Endothelial cell of umbilical vein (primary cell): Measurements from ENCODE around the gene NRARP.

Source experiments
- CTCF ChIP-seq, 2 donors: IDR thresholded peaks; 1 replicate in 1 of 2; 2 replicates in 1 of 2; pipeline ENCODE4 v1.5.1; 2011; ENCODE audit warnings: low read length in 2 of 2, mild to moderate bottlenecking in 2 of 2, moderate library complexity in 2 of 2, control low read depth in 1 of 2, inconsistent platforms in 1 of 2, low read depth in 1 of 2; ENCODE audit not compliant: insufficient read depth in 1 of 2; ENCODE audit errors: extremely low read depth in 1 of 2
- POLR2AphosphoS5 ChIP-seq: IDR thresholded peaks from 2 replicates; pipeline ENCODE4 v1.6.1; 2012; ENCODE audit warnings: low read depth, mild to moderate bottlenecking, control low read depth, low read length, moderate library complexity; ENCODE audit not compliant: insufficient read depth

- TF ChIP-seq CTCF (IDR thresholded peaks at IDR 0.05; ENCODE audit: extremely low read depth in 1 of 2, insufficient read depth in 1 of 2, low read depth in 1 of 2, low read length in 2 of 2) (no peak), POLR2AphosphoS5 (peak; percentile 52)
Measured at GRCh38 chr9:137316012-137316981, 14.2 kb upstream of the NRARP start.
